GM18858 (cell line): ENCODE measurements around the gene ANXA4.

ENCODE experiments used
- ATAC-seq: cut with Tn5 transposase; IDR thresholded peaks from one replicate; pipeline ENCODE4 v1.9.1; 2021; ENCODE audit not compliant: unreplicated experiment

Gene ANXA4

GRCh38 chr2:69776886-69777785 lies 35.2 kb downstream of the ANXA4 start:
- ATAC-seq: no peak

- ATAC-seq: no peak
Observed at GRCh38 chr2:69777786-69778105, 35.8 kb downstream of the ANXA4 start.

GRCh38 chr2:69779258-69780001 lies 37.5 kb downstream of the ANXA4 start:
- ATAC-seq: no peak

- no peak for ATAC-seq
Observed at GRCh38 chr2:69780921-69781320, 39.0 kb downstream of the ANXA4 start.

GRCh38 chr2:69781321-69782248 lies 39.7 kb downstream of the ANXA4 start:
- ATAC-seq: no peak

- ATAC-seq: no peak
Observed at GRCh38 chr2:69784228-69784627, 42.3 kb downstream of the ANXA4 start.

GRCh38 chr2:69785358-69785757 lies 43.4 kb downstream of the ANXA4 start:
- no peak for ATAC-seq

- ATAC-seq: no peak
Observed at GRCh38 chr2:69786052-69786560, 44.2 kb downstream of the ANXA4 start.

GRCh38 chr2:69789175-69789721 lies 47.3 kb downstream of the ANXA4 start:
- no peak for ATAC-seq

- no peak for ATAC-seq
Observed at GRCh38 chr2:69789772-69790600, 48.1 kb downstream of the ANXA4 start.

GRCh38 chr2:69790601-69790959 lies 48.6 kb downstream of the ANXA4 start:
- no peak for ATAC-seq

- ATAC-seq: no peak
Observed at GRCh38 chr2:69791045-69791444, 49.1 kb downstream of the ANXA4 start.

- no peak for ATAC-seq
Observed at GRCh38 chr2:69796174-69796573, 54.2 kb downstream of the ANXA4 start.

GRCh38 chr2:69797235-69797634 lies 55.3 kb downstream of the ANXA4 start:
- no peak for ATAC-seq

GRCh38 chr2:69797836-69798289 lies 55.9 kb downstream of the ANXA4 start:
- no peak for ATAC-seq

GRCh38 chr2:69798290-69798908 lies 56.5 kb downstream of the ANXA4 start:
- ATAC-seq: no peak

GRCh38 chr2:69798909-69799526 lies 57.1 kb downstream of the ANXA4 start:
- ATAC-seq: peak; percentile 31

- ATAC-seq: no peak
Observed at GRCh38 chr2:69801745-69802290, 59.9 kb downstream of the ANXA4 start.
